HuH-7 (cell line): ENCODE measurements around the gene PPP2R5C.

ENCODE experiments used
- DNase-seq: peaks from one replicate; pipeline ENCODE4 v3.0.0; 2011; ENCODE audit warnings: low spot score

Gene PPP2R5C

GRCh38 chr14:101917413-101918017 lies 156.0 kb downstream of the PPP2R5C start:
- no peak for DNase-seq

GRCh38 chr14:101918065-101918989 lies 156.8 kb downstream of the PPP2R5C start:
- DNase-seq: no peak

GRCh38 chr14:101920271-101920670 lies 158.8 kb downstream of the PPP2R5C start:
- DNase-seq: no peak

GRCh38 chr14:101922866-101923265 lies 161.4 kb downstream of the PPP2R5C start:
- DNase-seq: no peak

- DNase-seq: no peak
These were observed 163.6 kb downstream of the PPP2R5C start for GRCh38 chr14:101925152-101925551.

- no peak for DNase-seq
These were observed 164.6 kb downstream of the PPP2R5C start for GRCh38 chr14:101926085-101926484.

- DNase-seq: no peak
These were observed 165.1 kb downstream of the PPP2R5C start for GRCh38 chr14:101926620-101927019.

GRCh38 chr14:101927859-101928258 lies 166.3 kb downstream of the PPP2R5C start:
- no peak for DNase-seq

- no peak for DNase-seq
These were observed 166.9 kb downstream of the PPP2R5C start for GRCh38 chr14:101928415-101928841.

- no peak for DNase-seq
These were observed 167.6 kb downstream of the PPP2R5C start for GRCh38 chr14:101929096-101929495.

- no peak for DNase-seq
These were observed 168.4 kb downstream of the PPP2R5C start for GRCh38 chr14:101929946-101930345.

- DNase-seq: no peak
These were observed 171.2 kb downstream of the PPP2R5C start for GRCh38 chr14:101932673-101933072.

GRCh38 chr14:101933209-101933608 lies 171.7 kb downstream of the PPP2R5C start:
- DNase-seq: no peak

GRCh38 chr14:101934601-101935150 lies 173.2 kb downstream of the PPP2R5C start:
- no peak for DNase-seq

- DNase-seq: no peak
These were observed 176.6 kb downstream of the PPP2R5C start for GRCh38 chr14:101937926-101938767.

- no peak for DNase-seq
These were observed 178.2 kb downstream of the PPP2R5C start for GRCh38 chr14:101939646-101940170.

GRCh38 chr14:101944451-101944850 lies 182.9 kb downstream of the PPP2R5C start:
- no peak for DNase-seq

- no peak for DNase-seq
These were observed 183.7 kb downstream of the PPP2R5C start for GRCh38 chr14:101945171-101945570.

- DNase-seq: no peak
These were observed 186.0 kb downstream of the PPP2R5C start for GRCh38 chr14:101947577-101947903.

GRCh38 chr14:101947904-101948665 lies 186.6 kb downstream of the PPP2R5C start:
- DNase-seq: peak; percentile 97

- no peak for DNase-seq
These were observed 187.2 kb downstream of the PPP2R5C start for GRCh38 chr14:101948666-101949216.
